Osteocyte (in vitro differentiated cells): ENCODE measurements around the gene GPC3. TPM values are rescaled to one million over a fixed set of nuclear protein-coding genes. Genes with fewer than 3 reads are reported as not detected.
A peak's percentile ranks its signal among the peaks of the same experiment; 100 is the strongest.
"Not testable (repeated sequence)": the region's sequence is repeated elsewhere in the genome, so short reads cannot be mapped to it uniquely, and the experiment has no call there.

Source experiments
- DNase-seq: peaks from one replicate; pipeline ENCODE4 v3.0.0; 2021; ENCODE audit warnings: mixed read lengths; ENCODE audit not compliant: unreplicated experiment; ENCODE audit errors: extremely low spot score
- H3K27ac Mint-ChIP-seq: one replicate; pipeline ENCODE4 v1.8.0; 2021; ENCODE audit warnings: mild to moderate bottlenecking, mixed read lengths; ENCODE audit not compliant: unreplicated experiment
- H3K27me3 Mint-ChIP-seq: one replicate; pipeline ENCODE4 v1.8.0; 2021; ENCODE audit warnings: mixed read lengths; ENCODE audit not compliant: unreplicated experiment
- H3K36me3 Mint-ChIP-seq: one replicate; pipeline ENCODE4 v1.8.0; 2021; ENCODE audit warnings: mixed read lengths; ENCODE audit not compliant: unreplicated experiment
- H3K4me1 Mint-ChIP-seq: one replicate; pipeline ENCODE4 v1.8.0; 2021; ENCODE audit warnings: mixed read lengths; ENCODE audit not compliant: unreplicated experiment
- H3K4me3 Mint-ChIP-seq: one replicate; pipeline ENCODE4 v1.8.0; 2021; ENCODE audit warnings: mild to moderate bottlenecking, moderate library complexity, mixed read lengths; ENCODE audit not compliant: unreplicated experiment
- H3K9me3 Mint-ChIP-seq: one replicate; pipeline ENCODE4 v1.8.0; 2021; ENCODE audit warnings: mixed read lengths; ENCODE audit not compliant: unreplicated experiment
- total RNA-seq: library from RNA; stranded (reverse); gene quantifications from 2 replicates; pipeline ENCODE4 v1.2.1, GENCODE V29; 2021
- TF ChIP-seq, protein P1 (sequence below): fragments of 200-600 bp; sonication (generic); IDR thresholded peaks from 2 replicates; pipeline ENCODE4 v1.5.0; 2021; ENCODE audit warnings: antibody characterized with exemption, mild to moderate bottlenecking, moderate library complexity

Gene GPC3
- total RNA-seq, 1 donor from 2014 or later: 19.6 TPM

DNA sequence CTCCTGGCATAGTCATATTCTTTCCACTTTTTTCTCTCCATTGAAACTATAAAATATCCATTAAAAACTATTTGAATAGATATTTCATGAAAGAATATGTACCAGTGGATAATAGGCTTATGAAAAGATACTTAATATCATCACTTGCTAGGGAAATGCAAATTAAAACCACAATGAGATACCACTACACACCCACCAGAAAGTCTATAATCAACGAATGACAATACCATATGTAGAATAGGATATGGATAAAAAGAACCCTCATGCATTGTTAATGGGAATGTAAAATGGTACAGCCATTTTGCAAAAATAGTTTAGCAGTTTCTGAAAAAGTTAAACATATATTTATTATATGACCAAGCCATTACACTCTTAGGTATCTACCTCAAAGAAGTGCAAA, 351.4 kb downstream of the GPC3 start:
- H3K27ac Mint-ChIP-seq: no peak overlapping the region
- TF ChIP-seq, protein P1, sequence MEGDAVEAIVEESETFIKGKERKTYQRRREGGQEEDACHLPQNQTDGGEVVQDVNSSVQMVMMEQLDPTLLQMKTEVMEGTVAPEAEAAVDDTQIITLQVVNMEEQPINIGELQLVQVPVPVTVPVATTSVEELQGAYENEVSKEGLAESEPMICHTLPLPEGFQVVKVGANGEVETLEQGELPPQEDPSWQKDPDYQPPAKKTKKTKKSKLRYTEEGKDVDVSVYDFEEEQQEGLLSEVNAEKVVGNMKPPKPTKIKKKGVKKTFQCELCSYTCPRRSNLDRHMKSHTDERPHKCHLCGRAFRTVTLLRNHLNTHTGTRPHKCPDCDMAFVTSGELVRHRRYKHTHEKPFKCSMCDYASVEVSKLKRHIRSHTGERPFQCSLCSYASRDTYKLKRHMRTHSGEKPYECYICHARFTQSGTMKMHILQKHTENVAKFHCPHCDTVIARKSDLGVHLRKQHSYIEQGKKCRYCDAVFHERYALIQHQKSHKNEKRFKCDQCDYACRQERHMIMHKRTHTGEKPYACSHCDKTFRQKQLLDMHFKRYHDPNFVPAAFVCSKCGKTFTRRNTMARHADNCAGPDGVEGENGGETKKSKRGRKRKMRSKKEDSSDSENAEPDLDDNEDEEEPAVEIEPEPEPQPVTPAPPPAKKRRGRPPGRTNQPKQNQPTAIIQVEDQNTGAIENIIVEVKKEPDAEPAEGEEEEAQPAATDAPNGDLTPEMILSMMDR: no peak
- H3K4me1 Mint-ChIP-seq: peaks cover 36% of the 10 kb centered on the region
- no peak for DNase-seq
- H3K36me3 Mint-ChIP-seq: no peaks in the 10 kb centered on the region
- H3K9me3 Mint-ChIP-seq: no peaks in the 10 kb centered on the region
- H3K4me3 Mint-ChIP-seq: no peak overlapping the region
- H3K27me3 Mint-ChIP-seq: no peaks in the 10 kb centered on the region

- TF ChIP-seq, protein P1: no peak
- H3K4me3 Mint-ChIP-seq: no peak overlapping the region
- no peak for DNase-seq
- H3K4me1 Mint-ChIP-seq: peaks cover 28% of the 10 kb centered on the region
- no peak overlapping the region for H3K27ac Mint-ChIP-seq
- no peaks in the 10 kb centered on the region for H3K36me3 Mint-ChIP-seq
- no peaks in the 10 kb centered on the region for H3K27me3 Mint-ChIP-seq
- no peaks in the 10 kb centered on the region for H3K9me3 Mint-ChIP-seq
These were observed 352.2 kb downstream of the GPC3 start for GRCh38 chrX:133633162-133633561.

GRCh38 chrX:133630362-133630761, 355.0 kb downstream of the GPC3 start:
- TF ChIP-seq, protein P1: no peak
- H3K27me3 Mint-ChIP-seq: no peaks in the 10 kb centered on the region
- H3K27ac Mint-ChIP-seq: peak overlapping the region; percentile 3
- H3K36me3 Mint-ChIP-seq: no peaks in the 10 kb centered on the region
- H3K4me1 Mint-ChIP-seq: peaks cover 21% of the 10 kb centered on the region
- no peak overlapping the region for H3K4me3 Mint-ChIP-seq
- DNase-seq: no peak
- H3K9me3 Mint-ChIP-seq: no peaks in the 10 kb centered on the region

GRCh38 chrX:133627673-133628072, 357.7 kb downstream of the GPC3 start:
- Mint-ChIP-seq H3K4me3 (no peak overlapping the region), H3K27ac (no peak overlapping the region), H3K4me1 (peaks cover 9% of the 10 kb centered on the region), H3K36me3 (no peaks in the 10 kb centered on the region), H3K9me3 (peaks cover 8% of the 10 kb centered on the region), H3K27me3 (peaks cover 6% of the 10 kb centered on the region)
- TF ChIP-seq, protein P1: no peak
- DNase-seq: no peak

DNA sequence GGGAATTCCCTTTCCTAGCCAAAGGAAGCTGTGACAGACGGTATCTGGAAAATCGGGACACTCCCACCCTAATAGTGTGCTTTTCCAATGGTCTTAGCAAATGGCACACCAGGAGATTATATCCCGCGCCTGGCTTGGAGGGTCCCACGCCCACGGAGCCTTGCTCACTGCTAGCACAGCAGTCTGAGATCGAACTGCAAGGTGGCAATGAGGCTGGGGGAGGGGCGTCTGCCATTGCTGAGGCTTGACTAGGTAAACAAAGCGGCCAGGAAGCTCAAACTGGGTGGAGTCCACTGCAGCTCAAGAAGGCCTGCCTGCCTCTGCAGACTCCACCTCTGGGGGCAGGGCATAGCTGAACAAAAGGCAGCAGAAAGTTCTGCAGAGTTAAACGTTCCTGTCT, 364.0 kb downstream of the GPC3 start:
- H3K27me3 Mint-ChIP-seq, H3K4me3 Mint-ChIP-seq, DNase-seq, H3K36me3 Mint-ChIP-seq, H3K27ac Mint-ChIP-seq, H3K4me1 Mint-ChIP-seq: not testable (repeated sequence)
- peaks cover 18% of the 10 kb centered on the region for H3K9me3 Mint-ChIP-seq

GRCh38 chrX:133611676-133612075, 373.7 kb downstream of the GPC3 start:
- Mint-ChIP-seq H3K27me3 (no peaks in the 10 kb centered on the region), H3K4me3 (no peak overlapping the region), H3K36me3 (peaks cover 7% of the 10 kb centered on the region), H3K9me3 (peaks cover 20% of the 10 kb centered on the region), H3K4me1 (peaks cover 32% of the 10 kb centered on the region), H3K27ac (no peak overlapping the region)
- TF ChIP-seq, protein P1: no peak
- DNase-seq: no peak
